BJ (cell line): ENCODE results near the gene LAMA4. TPM values are rescaled to one million over a fixed set of nuclear protein-coding genes. Genes with fewer than 3 reads are reported as not detected.

ENCODE experiments used
- CTCF ChIA-PET: fragments of 350-600 bp; formaldehyde crosslinking; extraction: SDS; loops from one replicate; lab custom pipeline; 2021; ENCODE audit warnings: antibody characterized with exemption, inconsistent platforms; lab: Yijun Ruan, JAX
- POLR2A ChIA-PET: fragments of 300-600 bp; sonication (Branson Sonifier 250); formaldehyde crosslinking; extraction: SDS; loops from one replicate; lab custom pipeline; 2021; ENCODE audit warnings: antibody characterized with exemption; lab: Charles Lee
- DNase-seq: peaks from one replicate; pipeline ENCODE4 v3.0.0-alpha.2; 2011; ENCODE audit warnings: low read depth
- H3K27me3 ChIP-seq: 2 replicates; pipeline ENCODE4 v1.6.0; 2011; ENCODE audit warnings: low read length; ENCODE audit not compliant: control insufficient read depth, insufficient read depth
- H3K36me3 ChIP-seq: 2 replicates; pipeline ENCODE4 v1.5.1; 2011; ENCODE audit warnings: low read length; ENCODE audit not compliant: control insufficient read depth, insufficient read depth
- H3K4me3 ChIP-seq: 2 replicates; pipeline ENCODE4 v1.5.1; 2011; ENCODE audit warnings: low read depth, mild to moderate bottlenecking, control low read depth, low read length
- CTCF ChIP-seq: IDR thresholded peaks from 2 replicates; pipeline ENCODE4 v1.5.1; 2011; ENCODE audit warnings: low read depth, mild to moderate bottlenecking, control low read depth, inconsistent platforms, low read length, moderate library complexity; ENCODE audit not compliant: insufficient read depth
- polyA minus RNA-seq: library from RNA; depleted of rRNA, polyadenylated mRNA; stranded (reverse); fragments of >200 nt; gene quantifications from 2 replicates; pipeline ENCODE4 v1.2.3, GENCODE V29; 2011; rRNA and poly(A)+ RNA removed
- polyA plus RNA-seq: library from polyadenylated mRNA; depleted of rRNA; stranded (reverse); fragments of >200 nt; gene quantifications from 2 replicates; pipeline ENCODE4 v1.2.3, GENCODE V29; 2011; rRNA removed

Gene LAMA4
- polyA plus RNA-seq (268 and 301 TPM in 2 replicates), polyA minus RNA-seq (230 and 338 TPM in 2 replicates)

- H3K27me3 ChIP-seq: no peaks in the 10 kb centered on the region
- ChIA-PET CTCF (interaction anchor here (1.2 to 3.0 kb wide), 6 partner anchors 12 to 74 kb away, joined by 3 to 14 read pairs (median 5); no protein-coding TSS in a partner anchor), POLR2A (interaction anchor here (0.7 to 1.2 kb wide), 2 partner anchors 28 to 45 kb away, joined by 3 to 4 read pairs; no protein-coding TSS in a partner anchor)
- peak within 1 kb of the TSS; percentile 52 for H3K4me3 ChIP-seq
- TF ChIP-seq CTCF: no peak
- no peaks in the 10 kb centered on the region for H3K36me3 ChIP-seq
- DNase-seq: no peak
Measured at GRCh38 chr6:112253841-112254816, at the start of gene LAMA4. LAMA4 (minus strand) TSS chr6:112254567; CDS start chr6:112254150, 417 bp downstream.

GRCh38 chr6:112302142-112302705 is 47.9 kb upstream of the LAMA4 start:
- no peaks in the 10 kb centered on the region for H3K27me3 ChIP-seq
- TF ChIP-seq CTCF: no peak
- POLR2A ChIA-PET: no interaction called here
- CTCF ChIA-PET: interaction anchor here (1.4 to 1.8 kb wide), 2 partner anchors 9 to 122 kb away, joined by 3 to 8 read pairs; no protein-coding TSS in a partner anchor
- H3K4me3 ChIP-seq: no peak overlapping the region
- no peaks in the 10 kb centered on the region for H3K36me3 ChIP-seq
- DNase-seq: no peak

GRCh38 chr6:112300896-112301295 is 46.5 kb upstream of the LAMA4 start:
- DNase-seq: no peak
- H3K4me3 ChIP-seq: no peak overlapping the region
- no peak for TF ChIP-seq CTCF
- ChIA-PET CTCF (interaction anchor here (1.8 kb wide), 1 partner anchor 10 kb away, joined by 8 read pairs; no protein-coding TSS in a partner anchor), POLR2A (interaction anchor here (0.6 kb wide), 2 partner anchors 67 to 1652 kb away, joined by 3 read pairs; no protein-coding TSS in a partner anchor)
- no peaks in the 10 kb centered on the region for H3K36me3 ChIP-seq
- H3K27me3 ChIP-seq: no peaks in the 10 kb centered on the region

- ChIA-PET CTCF (interaction anchor here (0.6 to 3.1 kb wide), 5 partner anchors 10 to 212 kb away, joined by 3 to 11 read pairs (median 3); partner anchors contain the start of genes FAM229B and TUBE1), POLR2A (interaction anchor here (0.9 to 1.9 kb wide), 4 partner anchors 10 to 76 kb away, joined by 3 to 8 read pairs (median 4); partner anchors contain the start of gene LAMA4)
- TF ChIP-seq CTCF: no peak
- Histone ChIP-seq H3K36me3 (no peaks in the 10 kb centered on the region), H3K27me3 (no peaks in the 10 kb centered on the region), H3K4me3 (no peak overlapping the region)
- DNase-seq: peak; percentile 76
Measured at GRCh38 chr6:112298816-112299281, 44.5 kb upstream of the LAMA4 start.
